Suprapubic skin (tissue), 4 donors: Measurements from ENCODE around the gene TRIM8. TPM values are rescaled to one million over a fixed set of nuclear protein-coding genes. Genes with fewer than 3 reads are reported as not detected.
"Not testable (repeated sequence)": the region's sequence is repeated elsewhere in the genome, so short reads cannot be mapped to it uniquely, and the experiment has no call there.

Experiments used
- DNase-seq, 2 donors: peaks; one replicate each; pipeline ENCODE4 v3.0.0-alpha.2; 2019; ENCODE audit warnings: low spot score in 2 of 2
- H3K27ac ChIP-seq: fragments of 200-600 bp; sonication (generic); one replicate; pipeline ENCODE4 v1.5.1; 2019
- H3K27me3 ChIP-seq: fragments of 200-600 bp; sonication (generic); one replicate; pipeline ENCODE4 v1.5.1; 2019
- H3K36me3 ChIP-seq: fragments of 200-600 bp; sonication (generic); one replicate; pipeline ENCODE4 v1.5.1; 2019
- H3K4me1 ChIP-seq: fragments of 200-600 bp; sonication (generic); one replicate; pipeline ENCODE4 v1.5.1; 2019
- H3K4me3 ChIP-seq: fragments of 200-600 bp; sonication (generic); one replicate; pipeline ENCODE4 v1.5.1; 2019; ENCODE audit warnings: mild to moderate bottlenecking
- H3K9me3 ChIP-seq: fragments of 200-600 bp; sonication (generic); one replicate; pipeline ENCODE4 v1.5.1; 2019
- CTCF ChIP-seq, 2 donors: fragments of 200-600 bp in 1 of 2; fragments of 450-650 bp in 1 of 2; sonication (generic) in 1 of 2; IDR thresholded peaks; one replicate each; pipeline ENCODE4 v1.5.1; 2016 to 2019; ENCODE audit warnings: antibody characterized with exemption in 2 of 2, mild to moderate bottlenecking in 1 of 2, moderate library complexity in 1 of 2
- EP300 ChIP-seq: sonication (generic); formaldehyde crosslinking; IDR thresholded peaks from one replicate; pipeline ENCODE4 v1.6.1; 2017; ENCODE audit warnings: antibody characterized with exemption
- POLR2A ChIP-seq, 2 donors: fragments of 450-650 bp; IDR thresholded peaks; one replicate each; pipeline ENCODE4 v1.6.1; 2017; ENCODE audit warnings: antibody characterized with exemption in 2 of 2, mild to moderate bottlenecking in 2 of 2, moderate library complexity in 2 of 2
- POLR2AphosphoS5 ChIP-seq, 3 donors: sonication (generic); formaldehyde crosslinking; IDR thresholded peaks; one replicate each; pipeline ENCODE4 v1.6.1; 2017; ENCODE audit warnings: antibody characterized with exemption in 3 of 3
- WGBS: methylation state at CpG from one replicate; pipeline ENCODE4 v1.1.5; 2018; 5-methylcytosine and 5-hydroxymethylcytosine counted together
- total RNA-seq, 4 donors: library from RNA; depleted of rRNA; stranded (reverse); fragments of >200 nt; gene quantifications; one replicate each; pipeline ENCODE4 v1.1.0, GENCODE V29; 2016

The TRIM8 gene
- total RNA-seq, 4 donors from 2014 or later: 73.1 to 113 (median 96.1) TPM

GRCh38 chr10:102665904-102666509 lies 21.7 kb downstream of the TRIM8 start:
- no peak for TF ChIP-seq POLR2AphosphoS5 (IDR thresholded peaks at IDR 0.05)
- TF ChIP-seq CTCF (IDR thresholded peaks at IDR 0.05): no peak
- no peak for TF ChIP-seq POLR2A (IDR thresholded peaks at IDR 0.05)
- no peak for TF ChIP-seq EP300
- H3K4me3 ChIP-seq: no peak overlapping the region
- H3K27ac ChIP-seq: no peak overlapping the region
- H3K4me1 ChIP-seq: peaks cover 19% of the 10 kb centered on the region
- H3K36me3 ChIP-seq: no peaks in the 10 kb centered on the region
- WGBS: 73% methylated on average over 7 of the region's 9 CpGs
- H3K9me3 ChIP-seq: no peaks in the 10 kb centered on the region
- no peak for DNase-seq
- no peaks in the 10 kb centered on the region for H3K27me3 ChIP-seq

GRCh38 chr10:102667411-102667810 lies 23.1 kb downstream of the TRIM8 start:
- H3K4me3 ChIP-seq, H3K27me3 ChIP-seq, H3K27ac ChIP-seq, H3K36me3 ChIP-seq, H3K9me3 ChIP-seq, DNase-seq: not testable (repeated sequence)
- peaks cover 12% of the 10 kb centered on the region for H3K4me1 ChIP-seq
- WGBS: 93% methylated on average over 4 of the region's 4 CpGs

- WGBS: 71% methylated on average over 8 of the region's 10 CpGs
- TF ChIP-seq EP300: no peak
- TF ChIP-seq CTCF (IDR thresholded peaks at IDR 0.05): no peak
- no peak for TF ChIP-seq POLR2AphosphoS5 (IDR thresholded peaks at IDR 0.05)
- TF ChIP-seq POLR2A (IDR thresholded peaks at IDR 0.05): no peak
- Histone ChIP-seq H3K36me3 (no peaks in the 10 kb centered on the region), H3K27me3 (no peaks in the 10 kb centered on the region), H3K4me1 (peaks cover 21% of the 10 kb centered on the region), H3K9me3 (no peaks in the 10 kb centered on the region), H3K27ac (peak overlapping the region; percentile 11), H3K4me3 (no peak overlapping the region)
- DNase-seq: no peak
Observed at GRCh38 chr10:102668326-102669107, 24.2 kb downstream of the TRIM8 start.

GRCh38 chr10:102669206-102670064 lies 25.2 kb downstream of the TRIM8 start:
- no peaks in the 10 kb centered on the region for H3K9me3 ChIP-seq
- no peak overlapping the region for H3K4me3 ChIP-seq
- 83% methylated on average over 3 of the region's 7 CpGs for WGBS
- peaks cover 30% of the 10 kb centered on the region for H3K4me1 ChIP-seq
- peak overlapping the region; percentile 11 for H3K27ac ChIP-seq
- no peaks in the 10 kb centered on the region for H3K36me3 ChIP-seq
- TF ChIP-seq CTCF (IDR thresholded peaks at IDR 0.05) (peak in 1 of 2 donors; percentile 26), POLR2A (IDR thresholded peaks at IDR 0.05) (no peak), EP300 (no peak)
- DNase-seq: no peak
- no peaks in the 10 kb centered on the region for H3K27me3 ChIP-seq

- no peak for TF ChIP-seq EP300
- TF ChIP-seq POLR2A (IDR thresholded peaks at IDR 0.05): no peak
- TF ChIP-seq CTCF (IDR thresholded peaks at IDR 0.05): no peak
- TF ChIP-seq POLR2AphosphoS5 (IDR thresholded peaks at IDR 0.05): no peak
- no peak for DNase-seq
- H3K36me3 ChIP-seq: no peaks in the 10 kb centered on the region
- WGBS: 97% methylated on average over 9 of the region's 9 CpGs
- peaks cover 38% of the 10 kb centered on the region for H3K4me1 ChIP-seq
- H3K4me3 ChIP-seq: no peak overlapping the region
- H3K27ac ChIP-seq: no peak overlapping the region
- no peaks in the 10 kb centered on the region for H3K9me3 ChIP-seq
- H3K27me3 ChIP-seq: no peaks in the 10 kb centered on the region
Observed at GRCh38 chr10:102670065-102670670, 25.9 kb downstream of the TRIM8 start.
